ENCODE data around the gene FGF14.

FGF14 gene

DNA sequence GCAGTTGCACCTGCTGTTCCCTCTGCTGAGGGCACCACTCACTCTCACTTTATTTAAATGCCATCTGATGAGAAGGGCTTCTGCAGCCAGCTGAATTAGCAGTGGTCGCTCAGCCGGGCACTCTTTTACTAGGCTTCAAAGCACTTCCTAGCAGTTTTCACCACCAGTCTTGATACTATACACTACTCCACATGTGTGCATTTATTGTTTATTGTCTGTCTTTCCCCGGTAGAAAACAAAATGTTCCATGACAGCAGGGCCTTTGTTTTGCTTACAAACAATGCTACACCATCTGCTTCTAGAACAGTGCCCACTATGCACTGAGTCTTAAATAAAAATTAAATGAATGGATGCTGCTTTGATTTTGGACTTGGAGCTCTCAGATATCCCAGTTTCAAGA is 404.9 kb downstream of the FGF14 start:
- no peak for TF ChIP-seq GATA3 (IDR thresholded peaks at IDR 0.05; ENCODE audit: low read depth, low read length)
- no peak for TF ChIP-seq GATA2 (IDR thresholded peaks at IDR 0.05; ENCODE audit: low read depth, low read length)

DNA sequence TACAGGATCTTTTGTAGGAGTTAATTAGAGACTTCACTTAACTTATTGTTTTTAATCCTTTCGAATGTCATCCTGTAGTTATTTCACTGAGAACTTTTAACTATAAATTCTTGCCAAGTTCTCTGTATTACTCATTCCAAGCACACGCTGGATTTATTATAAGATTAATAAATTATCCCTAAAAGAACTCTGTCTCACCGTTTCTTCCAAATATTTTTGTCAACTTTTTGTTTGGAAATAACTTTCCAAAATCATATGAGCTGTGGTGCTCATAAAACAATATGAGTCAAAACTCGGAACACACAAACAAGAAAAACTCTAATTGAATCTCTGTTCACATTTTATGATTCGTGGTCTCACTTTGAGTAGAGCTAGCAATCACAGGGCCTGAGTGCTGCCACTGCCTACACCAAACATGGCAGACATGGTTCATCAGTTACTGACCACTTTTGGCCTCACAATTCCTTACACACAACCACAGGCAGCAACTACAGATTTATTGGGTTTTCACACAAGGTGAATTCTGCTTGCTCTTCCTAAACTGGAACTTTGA is 412.0 kb downstream of the FGF14 start:
- TF ChIP-seq GATA3 (IDR thresholded peaks at IDR 0.05; ENCODE audit: low read depth, low read length) (no peak), GATA2 (IDR thresholded peaks at IDR 0.05; ENCODE audit: low read depth, low read length) (no peak)

GRCh38 chr13:101988140-101988539 is 413.7 kb downstream of the FGF14 start:
- TF ChIP-seq GATA3 (IDR thresholded peaks at IDR 0.05; ENCODE audit: low read depth, low read length) (no peak), GATA2 (IDR thresholded peaks at IDR 0.05; ENCODE audit: low read depth, low read length) (no peak)

GRCh38 chr13:101986316-101986715 is 415.5 kb downstream of the FGF14 start:
- TF ChIP-seq GATA2 (IDR thresholded peaks at IDR 0.05; ENCODE audit: low read depth, low read length): no peak
- no peak for TF ChIP-seq GATA3 (IDR thresholded peaks at IDR 0.05; ENCODE audit: low read depth, low read length)

DNA sequence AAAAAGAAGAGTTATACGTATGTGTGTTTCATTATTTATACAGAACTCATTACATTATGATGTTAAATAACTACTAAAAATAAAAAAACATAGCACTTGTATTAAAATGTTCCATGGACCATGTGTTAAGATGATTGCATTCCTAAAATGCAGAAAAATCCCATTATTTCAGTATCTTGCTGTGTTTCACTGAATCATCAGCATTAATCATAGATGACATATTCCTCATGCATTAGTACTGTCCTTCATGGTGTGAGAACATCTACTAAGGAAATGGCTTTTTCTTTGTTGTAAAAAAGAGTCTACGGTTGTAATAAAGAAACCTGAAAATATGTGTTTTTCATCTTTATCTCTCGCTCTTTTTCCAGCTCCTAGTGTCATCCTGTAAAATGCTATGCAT is 416.5 kb downstream of the FGF14 start:
- TF ChIP-seq GATA3 (IDR thresholded peaks at IDR 0.05; ENCODE audit: low read depth, low read length): no peak
- TF ChIP-seq GATA2 (IDR thresholded peaks at IDR 0.05; ENCODE audit: low read depth, low read length): no peak

DNA sequence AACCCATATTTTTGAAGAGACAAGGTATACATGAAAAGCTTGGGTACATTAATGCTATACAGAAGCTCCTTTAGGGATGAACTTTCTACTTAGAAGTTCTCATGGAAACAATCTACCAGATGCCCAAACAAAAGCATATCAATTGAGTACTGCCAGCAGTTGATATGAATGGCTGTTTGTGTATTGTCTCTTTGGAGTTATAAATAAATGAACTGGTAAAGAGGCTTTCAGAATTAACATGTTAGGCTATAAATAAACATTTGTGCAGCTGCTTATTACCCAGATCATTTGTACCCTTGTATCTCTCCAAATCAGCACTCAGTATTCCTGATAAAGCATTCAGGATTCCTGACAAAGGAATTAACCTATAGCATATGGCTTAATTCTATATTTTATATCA is 418.9 kb downstream of the FGF14 start:
- TF ChIP-seq GATA2 (IDR thresholded peaks at IDR 0.05; ENCODE audit: low read depth, low read length): no peak
- TF ChIP-seq GATA3 (IDR thresholded peaks at IDR 0.05; ENCODE audit: low read depth, low read length): no peak

DNA sequence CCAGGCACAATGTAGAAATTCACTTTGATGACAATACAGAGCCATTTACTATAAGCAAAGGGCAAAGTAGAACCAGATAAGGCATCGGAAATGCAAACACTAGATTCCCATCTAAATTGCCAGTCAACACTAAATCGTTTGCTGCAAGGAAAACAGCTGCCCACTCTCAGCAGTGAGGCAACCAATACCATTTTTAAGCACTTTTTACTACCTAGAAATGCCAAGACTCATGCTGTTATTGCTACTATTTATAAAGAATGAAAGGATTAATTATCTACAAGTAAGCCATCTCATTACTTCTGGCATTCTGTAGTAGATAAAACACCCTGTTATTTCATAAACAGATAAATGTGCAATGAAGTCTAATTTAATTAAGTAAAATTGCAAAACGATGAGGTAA is 422.0 kb downstream of the FGF14 start:
- TF ChIP-seq GATA2 (IDR thresholded peaks at IDR 0.05; ENCODE audit: low read depth, low read length): peak; percentile 94
- peak; percentile 88 for TF ChIP-seq GATA3 (IDR thresholded peaks at IDR 0.05; ENCODE audit: low read depth, low read length)

- TF ChIP-seq GATA2 (IDR thresholded peaks at IDR 0.05; ENCODE audit: low read depth, low read length): peak; percentile 93
- TF ChIP-seq GATA3 (IDR thresholded peaks at IDR 0.05; ENCODE audit: low read depth, low read length): peak; percentile 85
Measured at GRCh38 chr13:101978552-101979315, 423.1 kb downstream of the FGF14 start.

DNA sequence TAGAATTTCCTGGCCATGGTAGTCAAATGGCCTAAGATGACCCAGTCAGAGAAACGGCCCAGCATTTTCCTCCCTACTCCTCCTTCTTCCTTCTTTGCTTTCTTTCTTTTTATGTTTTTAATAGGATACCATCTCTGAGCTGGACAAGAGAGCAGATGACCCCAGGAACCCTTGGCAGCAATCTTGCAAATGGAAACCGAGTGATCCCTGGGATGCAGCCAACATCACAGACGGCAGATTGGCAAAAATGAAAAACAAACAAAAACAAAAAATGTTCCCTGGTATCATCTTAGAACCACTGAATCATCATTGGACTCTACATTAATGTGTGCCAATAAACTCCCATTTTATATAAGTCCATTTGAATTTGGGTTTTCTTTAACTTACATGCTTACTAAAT is 424.4 kb downstream of the FGF14 start:
- TF ChIP-seq GATA2 (IDR thresholded peaks at IDR 0.05; ENCODE audit: low read depth, low read length) (no peak), GATA3 (IDR thresholded peaks at IDR 0.05; ENCODE audit: low read depth, low read length) (no peak)

DNA sequence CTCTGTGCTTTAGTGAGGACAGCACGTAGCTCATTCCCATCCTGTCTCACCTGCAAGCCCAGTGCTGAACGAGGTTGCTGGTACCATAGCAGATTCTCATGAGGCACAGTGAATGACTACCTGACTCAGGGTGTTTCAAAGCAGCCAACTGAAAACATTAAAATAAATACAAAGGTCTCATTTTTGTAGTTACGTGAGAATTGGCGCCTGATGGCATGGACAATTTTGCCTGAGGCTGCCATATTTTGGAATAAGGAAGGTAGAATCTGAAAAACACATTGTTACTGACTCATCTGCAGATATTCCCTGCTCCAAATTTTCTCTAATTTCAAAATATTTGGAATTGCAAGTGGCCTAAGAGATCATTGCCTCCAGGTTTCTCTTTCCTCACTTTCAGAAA is 429.7 kb downstream of the FGF14 start:
- no peak for TF ChIP-seq GATA2 (IDR thresholded peaks at IDR 0.05; ENCODE audit: low read depth, low read length)
- TF ChIP-seq GATA3 (IDR thresholded peaks at IDR 0.05; ENCODE audit: low read depth, low read length): no peak

DNA sequence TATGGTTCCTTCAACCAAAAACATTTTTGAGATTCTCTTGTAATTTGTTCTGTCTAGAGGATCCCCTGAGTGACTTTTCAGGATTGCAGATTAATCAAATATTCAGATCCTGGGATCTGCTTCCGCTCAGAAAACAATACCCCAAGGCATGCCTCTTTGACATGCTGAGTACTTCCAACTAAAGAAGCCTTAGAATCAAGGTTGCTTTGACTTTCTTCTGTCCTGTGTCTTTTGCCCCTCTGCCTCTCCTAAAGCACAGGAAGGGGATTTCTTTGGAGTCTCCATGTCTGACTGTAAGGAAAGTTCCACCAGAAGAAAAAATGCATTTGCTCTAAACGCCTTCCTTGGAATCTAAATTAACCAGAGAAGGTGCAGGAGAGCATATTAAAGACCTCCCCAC is 431.5 kb downstream of the FGF14 start:
- TF ChIP-seq GATA3 (IDR thresholded peaks at IDR 0.05; ENCODE audit: low read depth, low read length): no peak
- TF ChIP-seq GATA2 (IDR thresholded peaks at IDR 0.05; ENCODE audit: low read depth, low read length): no peak

- TF ChIP-seq GATA3 (IDR thresholded peaks at IDR 0.05; ENCODE audit: low read depth, low read length): no peak
- TF ChIP-seq GATA2 (IDR thresholded peaks at IDR 0.05; ENCODE audit: low read depth, low read length): no peak
Measured at GRCh38 chr13:101967781-101968180, 434.1 kb downstream of the FGF14 start.

- TF ChIP-seq GATA3 (IDR thresholded peaks at IDR 0.05; ENCODE audit: low read depth, low read length) (no peak), GATA2 (IDR thresholded peaks at IDR 0.05; ENCODE audit: low read depth, low read length) (no peak)
Measured at GRCh38 chr13:101967216-101967615, 434.6 kb downstream of the FGF14 start.

DNA sequence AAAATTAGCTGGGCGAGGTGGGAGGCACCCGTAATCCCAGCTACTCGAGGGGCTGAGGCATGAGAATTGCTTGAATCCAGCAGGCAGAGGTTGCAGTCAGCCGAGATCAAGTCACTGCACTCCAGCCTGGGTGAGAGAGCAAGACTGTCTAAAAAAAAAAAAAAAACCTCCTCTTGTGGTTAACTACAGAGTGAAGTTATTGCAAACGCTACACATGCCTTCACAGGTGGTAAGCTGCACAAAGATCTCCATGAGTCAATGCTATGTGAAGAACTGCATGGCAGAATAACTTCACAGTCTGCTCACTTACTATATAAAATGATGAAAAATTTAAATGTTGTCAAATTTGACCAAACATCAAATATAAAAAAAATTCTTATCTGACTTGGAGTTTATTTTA is 436.8 kb downstream of the FGF14 start:
- no peak for TF ChIP-seq GATA2 (IDR thresholded peaks at IDR 0.05; ENCODE audit: low read depth, low read length)
- TF ChIP-seq GATA3 (IDR thresholded peaks at IDR 0.05; ENCODE audit: low read depth, low read length): no peak

DNA sequence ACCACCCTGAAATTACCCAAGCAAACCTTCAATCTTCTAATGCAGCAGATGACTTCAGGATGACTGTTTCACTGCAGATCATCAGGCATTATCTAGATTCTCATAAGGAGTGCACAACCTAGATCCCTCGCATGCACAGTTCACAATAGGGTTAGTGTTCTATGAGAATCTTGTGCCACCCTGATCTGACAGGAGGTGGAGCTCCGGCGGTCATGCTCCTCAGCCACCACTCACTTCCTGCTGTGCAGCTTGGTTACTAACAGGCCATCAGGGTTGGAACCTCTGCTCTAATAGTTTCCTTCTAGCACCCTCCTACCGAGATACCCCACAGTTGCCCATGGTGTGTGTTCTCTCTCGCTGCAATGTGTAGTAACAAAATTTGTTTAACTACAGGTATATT is 442.8 kb downstream of the FGF14 start:
- TF ChIP-seq GATA2 (IDR thresholded peaks at IDR 0.05; ENCODE audit: low read depth, low read length) (no peak), GATA3 (IDR thresholded peaks at IDR 0.05; ENCODE audit: low read depth, low read length) (no peak)
